HL-60/S4 treated with phorbol 12-myristate 13-acetate at 8.2 ng/mL for 4 days and 3 days (cell line): Measurements from ENCODE around the gene CALD1.

Experiments
- in situ Hi-C: fragments of 300-500 bp; cut with MboI; formaldehyde crosslinking; loops from 2 replicates; pipeline ENCODE4 v1.15.0; 2022; ENCODE audit warnings: low sequenced_read_pairs

The CALD1 gene

DNA sequence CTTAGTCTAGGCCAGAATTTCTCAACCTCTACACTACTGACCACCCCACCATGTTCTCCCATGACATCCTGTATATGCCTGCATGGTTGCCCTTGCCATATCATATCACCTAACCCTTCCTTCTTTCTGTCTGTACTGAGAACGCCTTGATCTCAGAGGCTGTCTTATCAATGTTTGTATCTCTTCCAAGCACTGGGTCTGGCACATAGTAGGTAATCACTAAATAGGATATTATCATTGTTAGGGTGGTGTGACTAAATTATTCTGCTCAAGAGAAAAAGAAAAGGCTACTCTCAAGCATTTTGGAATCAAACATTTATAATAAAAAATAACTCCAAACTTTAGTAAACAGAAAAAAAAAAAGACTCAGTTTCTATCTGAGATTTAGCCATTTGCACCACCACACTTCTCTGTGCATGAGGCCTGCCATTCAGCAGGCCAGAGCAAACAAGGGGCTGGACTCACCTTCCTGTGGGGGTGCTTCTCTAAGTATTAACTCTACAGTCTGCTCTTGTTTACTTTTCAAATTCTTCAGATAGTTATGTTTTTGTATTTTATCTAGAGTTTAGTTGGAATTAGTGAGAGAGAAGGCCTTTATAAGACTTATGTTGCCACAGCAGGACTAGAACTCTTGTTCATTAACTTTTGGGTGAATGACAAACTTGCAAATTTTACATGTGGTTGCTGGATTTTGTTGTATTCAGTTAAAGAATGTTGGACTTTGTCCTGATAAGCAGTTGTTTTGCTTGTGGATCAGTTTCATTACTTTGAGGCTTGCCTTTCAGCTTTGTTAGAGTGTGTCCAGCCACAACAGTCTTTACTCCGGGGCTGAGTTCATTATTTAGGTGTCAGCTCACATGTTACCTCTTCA is 212.3 kb downstream of the CALD1 start:
- in situ Hi-C loops = no loop called here

DNA sequence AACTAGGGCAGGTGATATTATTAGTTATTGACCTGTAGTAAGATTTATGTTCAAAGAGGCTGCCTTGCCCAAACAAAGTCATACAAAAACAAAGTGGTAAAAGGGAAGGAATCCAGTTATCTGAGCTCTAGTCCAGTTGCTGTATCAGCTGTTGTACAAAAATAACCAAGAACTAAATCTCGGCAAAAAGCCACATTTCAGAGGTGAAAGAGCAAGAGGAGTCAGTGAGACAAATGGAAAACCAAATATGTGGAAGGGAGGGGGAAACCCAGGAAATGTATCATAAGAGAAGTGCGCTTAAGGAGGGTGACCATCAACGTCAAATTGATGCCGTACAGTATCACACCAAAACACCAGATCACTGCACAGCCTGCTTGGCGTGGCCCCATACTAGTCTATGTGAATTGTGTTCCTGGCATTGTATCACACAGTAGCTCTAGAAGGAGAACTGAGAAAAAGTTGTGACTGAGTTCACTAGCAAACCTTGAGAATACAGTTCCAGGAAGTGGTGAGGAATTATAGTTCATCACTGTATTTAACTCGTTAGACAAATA is 213.3 kb downstream of the CALD1 start:
- in situ Hi-C loops = no loop called here

DNA sequence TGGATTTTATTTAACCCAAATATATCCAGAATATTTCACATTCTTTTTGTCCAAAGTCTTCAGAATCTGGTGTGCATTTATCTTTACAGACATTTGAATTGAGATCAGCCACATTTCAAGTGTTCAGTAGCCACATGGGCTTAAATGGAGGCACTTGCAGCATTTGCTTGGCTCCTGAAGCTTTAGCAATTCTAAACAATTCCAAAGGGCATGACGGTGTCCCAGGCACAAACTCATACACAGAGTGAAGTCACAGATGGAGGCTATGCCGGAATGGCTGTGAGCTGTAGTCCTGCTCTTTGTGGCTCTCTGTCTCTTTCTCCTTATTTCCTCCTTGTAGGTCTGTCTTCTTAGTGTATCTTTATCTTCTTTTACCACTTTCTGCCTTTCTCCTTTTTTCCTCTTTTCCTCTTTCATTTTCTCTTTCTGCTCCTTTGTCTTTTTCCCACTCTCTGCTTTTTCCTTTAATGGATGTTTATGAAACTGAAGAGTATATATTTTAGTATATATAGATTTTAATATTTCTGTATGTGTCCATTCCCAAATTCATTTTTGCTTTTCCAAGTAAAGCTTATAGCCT is 214.5 kb downstream of the CALD1 start:
- in situ Hi-C loops = no loop called here

DNA sequence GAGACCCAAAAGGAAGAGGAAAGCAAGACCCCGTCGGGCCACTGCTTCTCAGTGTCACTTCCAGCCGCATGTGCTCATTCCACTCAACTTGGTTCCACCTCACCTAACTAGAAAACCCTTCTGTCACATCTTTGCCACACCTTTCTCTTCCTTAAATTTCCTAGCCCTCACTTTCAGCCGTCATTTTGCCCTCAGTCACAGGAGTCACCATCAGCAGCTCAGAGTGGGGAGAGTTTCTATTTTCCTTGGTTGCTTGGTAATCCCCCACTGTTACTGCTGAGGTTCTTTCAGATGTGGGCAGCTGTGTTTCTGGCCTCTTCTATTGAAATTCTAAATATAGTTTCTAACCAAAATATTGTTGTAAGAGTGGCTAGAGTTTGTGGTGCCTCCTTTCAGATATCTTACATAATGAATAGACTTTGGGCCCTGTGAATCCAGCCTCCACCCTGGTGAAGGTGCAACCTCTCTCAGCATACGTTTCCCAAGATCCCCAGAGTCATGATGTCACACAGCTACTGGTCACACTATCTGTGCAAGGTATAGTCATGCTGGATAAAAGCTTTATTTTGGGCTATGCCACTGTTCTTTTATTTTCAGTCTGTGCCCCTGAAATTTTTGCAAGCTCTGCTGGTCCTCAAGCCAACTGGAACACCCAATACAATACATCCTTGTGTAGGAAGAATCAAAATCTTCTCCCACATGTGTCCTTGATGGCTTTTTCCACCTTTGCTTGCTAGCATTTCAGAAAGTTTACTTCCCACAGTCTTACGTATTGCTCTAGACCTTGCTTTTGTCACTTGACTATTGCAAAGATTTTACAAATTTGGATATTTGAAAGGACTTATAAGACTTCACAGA is 216.0 kb downstream of the CALD1 start:
- in situ Hi-C loops = no loop called here

DNA sequence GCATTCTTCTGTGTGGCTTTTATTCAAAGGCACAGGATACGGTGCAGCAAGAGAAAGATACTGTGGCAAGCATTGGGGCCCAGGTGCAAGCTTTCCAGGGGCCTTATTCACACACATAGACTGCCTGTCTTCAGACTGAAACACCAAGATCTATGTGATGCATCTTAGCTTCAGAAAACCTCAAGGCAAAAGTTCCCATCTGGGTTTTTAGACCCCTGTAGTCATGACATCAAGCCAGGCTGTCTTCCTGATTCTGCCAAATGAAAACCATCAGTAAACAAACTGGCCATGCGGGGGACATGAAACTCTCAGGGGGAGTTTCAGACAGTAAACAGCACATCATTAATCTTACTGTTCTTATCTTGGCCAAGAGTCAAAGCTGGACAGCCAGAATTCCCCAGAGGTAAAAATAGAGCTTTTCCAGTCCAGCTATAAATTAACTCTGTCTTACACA is 216.7 kb downstream of the CALD1 start:
- in situ Hi-C loops = no loop called here

DNA sequence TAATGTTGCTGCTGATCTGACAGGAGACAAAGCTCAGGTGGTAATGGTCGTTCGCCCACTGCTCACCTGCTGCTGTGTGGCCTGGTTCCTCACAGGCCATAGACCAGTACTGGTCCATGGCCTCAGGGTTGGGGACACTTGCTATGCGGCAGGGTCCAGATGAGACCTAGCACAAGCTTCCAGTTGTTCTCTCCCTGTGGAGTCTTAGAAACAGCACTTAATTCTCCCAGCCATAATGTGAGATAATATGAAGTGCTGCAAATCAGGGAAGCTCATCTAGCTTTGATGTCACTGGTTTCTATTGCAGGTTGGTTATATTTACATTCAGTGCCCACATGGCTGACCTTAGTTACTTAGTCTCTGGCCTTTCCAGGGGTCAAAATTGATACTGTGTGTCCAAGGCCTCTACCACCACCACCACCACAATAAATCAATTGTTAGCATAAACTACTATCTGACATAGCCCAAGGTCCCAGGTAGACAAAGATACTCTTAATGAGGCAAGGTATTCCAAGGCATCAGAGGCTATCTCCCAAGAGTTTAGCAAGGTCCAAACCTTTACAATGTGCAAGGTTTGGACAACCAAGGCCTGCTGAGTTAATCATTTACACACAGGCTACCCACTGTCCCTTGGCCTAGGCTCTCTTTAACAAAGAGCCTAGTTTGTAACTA is 217.9 kb downstream of the CALD1 start:
- in situ Hi-C loops = no loop called here

DNA sequence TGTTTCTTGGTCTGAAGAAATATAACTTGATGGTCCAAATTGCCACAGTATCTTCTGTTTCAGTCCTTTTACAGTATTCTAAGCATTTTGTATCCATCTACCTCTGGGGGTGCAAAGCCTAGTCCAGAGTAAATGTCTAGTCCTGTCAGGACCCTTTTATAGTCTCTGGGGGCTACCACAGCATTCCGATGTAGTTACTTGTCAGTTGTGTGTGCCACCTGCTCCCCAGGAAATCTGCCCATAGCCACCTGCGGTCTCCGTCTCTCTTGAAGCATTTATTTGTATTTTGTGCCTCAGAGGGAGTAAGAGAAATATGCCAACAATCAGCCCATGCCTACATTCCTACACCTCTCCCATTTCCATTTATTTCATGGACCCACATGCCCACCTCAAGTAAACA is 219.7 kb downstream of the CALD1 start:
- in situ Hi-C loops = no loop called here

DNA sequence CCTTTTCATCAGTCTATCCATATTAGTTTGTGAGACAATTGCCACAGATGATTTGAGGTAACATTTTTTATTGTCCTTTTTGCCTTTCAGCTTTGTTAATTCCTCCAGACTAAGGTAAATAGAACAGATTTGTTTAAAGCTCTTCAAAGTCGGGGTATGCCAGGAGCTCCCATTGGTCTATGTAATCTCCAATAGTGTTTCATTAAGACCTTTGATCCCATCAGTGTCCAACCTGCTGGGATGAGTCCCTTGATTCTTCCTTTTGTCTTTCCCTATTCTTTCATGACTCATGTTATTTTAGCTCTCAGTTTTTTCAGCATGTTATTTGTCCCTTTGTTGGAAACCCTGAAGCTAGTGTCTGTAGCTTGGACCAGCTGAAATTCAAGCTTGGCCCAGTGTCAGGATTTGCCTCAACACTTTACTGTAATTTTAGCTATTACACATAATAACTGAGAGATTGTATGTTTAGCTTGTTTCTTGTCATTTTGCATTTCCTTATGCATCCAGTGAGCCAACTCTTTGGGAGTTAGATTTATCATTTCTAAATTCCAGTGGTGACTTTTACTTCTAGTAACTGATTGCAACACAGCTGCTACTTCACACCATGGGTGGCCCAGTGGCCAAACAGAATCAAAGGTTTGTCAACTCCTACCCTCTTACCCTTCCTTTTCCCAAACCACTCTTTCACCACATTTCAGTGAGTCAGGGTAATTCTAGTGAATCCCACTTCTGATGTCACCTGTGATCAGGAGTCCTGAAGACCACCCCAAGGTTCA is 222.1 kb downstream of the CALD1 start:
- in situ Hi-C loops = no loop called here

DNA sequence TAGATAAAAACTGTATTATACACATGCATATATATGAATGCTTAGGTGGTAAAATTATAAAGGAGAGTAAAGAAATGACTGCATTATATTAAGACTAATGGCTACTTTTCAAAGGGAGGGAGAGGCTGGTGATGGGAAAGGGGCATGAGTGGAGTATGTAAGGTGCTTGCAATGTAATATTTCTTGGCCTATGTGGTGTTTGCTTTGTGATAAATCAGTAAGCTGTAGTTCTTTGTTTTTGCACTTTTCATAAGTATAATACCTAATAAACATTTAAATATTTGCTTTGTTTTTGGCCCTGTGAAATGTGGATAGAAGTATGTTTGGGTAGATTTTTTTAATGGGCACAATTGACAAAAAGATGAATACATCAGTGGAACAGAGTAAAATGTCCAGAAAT is 232.8 kb downstream of the CALD1 start:
- in situ Hi-C loops = no loop called here
